GM19238 (cell line): ENCODE results near the gene MEF2B.

Experiments used
- DNase-seq: peaks from one replicate; pipeline ENCODE4 v3.0.0; 2011; ENCODE audit warnings: low spot score; ENCODE audit not compliant: insufficient read length

Gene MEF2B

GRCh38 chr19:19170053-19170872, at the start of gene MEF2B:
Gene MEF2B (minus strand): TSS chr19:19170263. CDS start chr19:19150735, 19,528 bp downstream.
- DNase-seq, result peak; percentile 93

GRCh38 chr19:19218911-19219310, 48.8 kb upstream of the MEF2B start:
- DNase-seq, result no peak

- DNase-seq, result no peak
Observed at GRCh38 chr19:19217099-19217498, 47.0 kb upstream of the MEF2B start.

GRCh38 chr19:19215792-19216191, 45.7 kb upstream of the MEF2B start:
- DNase-seq, result no peak

- no peak for DNase-seq
Observed at GRCh38 chr19:19214892-19215291, 44.8 kb upstream of the MEF2B start.

- no peak for DNase-seq
Observed at GRCh38 chr19:19214159-19214490, 44.1 kb upstream of the MEF2B start.

GRCh38 chr19:19213426-19214158, 43.5 kb upstream of the MEF2B start:
- DNase-seq, result no peak

GRCh38 chr19:19212916-19213315, 42.9 kb upstream of the MEF2B start:
- DNase-seq, result no peak

GRCh38 chr19:19211499-19212420, 41.7 kb upstream of the MEF2B start, which contains the start of gene NCAN:
Gene NCAN (plus strand): TSS chr19:19211958. CDS start chr19:19216954, 4,996 bp downstream.
- DNase-seq, result no peak

GRCh38 chr19:19209372-19209771, 39.3 kb upstream of the MEF2B start:
- DNase-seq, result no peak

GRCh38 chr19:19207637-19208572, 37.8 kb upstream of the MEF2B start:
- DNase-seq, result no peak

GRCh38 chr19:19206938-19207337, 36.9 kb upstream of the MEF2B start:
- no peak for DNase-seq

- DNase-seq, result no peak
Observed at GRCh38 chr19:19205416-19206410, 35.6 kb upstream of the MEF2B start.

GRCh38 chr19:19204181-19204580, 34.1 kb upstream of the MEF2B start:
- DNase-seq, result no peak

GRCh38 chr19:19203012-19203856, 33.2 kb upstream of the MEF2B start, which contains the start of gene NR2C2AP:
Gene NR2C2AP (minus strand): TSS chr19:19203414. CDS start chr19:19203060, 354 bp downstream.
- DNase-seq, result peak; percentile 98

GRCh38 chr19:19202707-19203011, 32.6 kb upstream of the MEF2B start:
- DNase-seq, result no peak

- DNase-seq, result no peak
Observed at GRCh38 chr19:19201697-19202630, 31.9 kb upstream of the MEF2B start.
